CD4-positive, alpha-beta T cell (primary cell): Measurements from ENCODE around the gene CBX4. TPM values are rescaled to one million over a fixed set of nuclear protein-coding genes. Genes with fewer than 3 reads are reported as not detected.

Experiments
- ATAC-seq: fragments of 200-7000 bp; cut with Tn5 transposase; one replicate; pipeline ENCODE4 v1.10.0; 2022; ENCODE audit warnings: mild to moderate bottlenecking; ENCODE audit not compliant: poor library complexity
- CTCF ChIA-PET: fragments of 350-600 bp; sonication (Branson Sonifier 250); formaldehyde crosslinking; loops from one replicate; lab custom pipeline; 2021; ENCODE audit warnings: antibody characterized with exemption, inconsistent platforms; lab: Charles Lee
- POLR2A ChIA-PET: fragments of 350-600 bp; sonication (Branson Sonifier 250); formaldehyde crosslinking; loops from one replicate; lab custom pipeline; 2021; ENCODE audit warnings: antibody characterized with exemption, inconsistent platforms; lab: Charles Lee
- DNase-seq, 14 experiments: peaks; one replicate each; pipeline ENCODE4 v3.0.0-alpha.2; 2013 to 2020; ENCODE audit warnings: mixed read lengths in 2 of 14
- H3K27ac ChIP-seq, 2 donors: one replicate each; pipeline versions ENCODE4 v1.5.1 to v1.7.0; 2013; ENCODE audit warnings: low read length in 2 of 2, low read depth in 1 of 2, mild to moderate bottlenecking in 1 of 2
- H3K27me3 ChIP-seq, 2 experiments: 1 replicate in 1 of 2; 2 replicates in 1 of 2; pipeline versions ENCODE4 v1.6.1 to v1.7.0; 2013; ENCODE audit warnings: low read length in 2 of 2, control low read depth in 1 of 2, mild to moderate bottlenecking in 1 of 2, moderate library complexity in 1 of 2; ENCODE audit not compliant: insufficient read depth in 2 of 2, control insufficient read depth in 1 of 2
- H3K36me3 ChIP-seq: one replicate; pipeline ENCODE4 v1.6.1; 2013; ENCODE audit warnings: low read length, control low read depth; ENCODE audit not compliant: insufficient read depth
- H3K4me1 ChIP-seq: one replicate; pipeline ENCODE4 v1.6.1; 2013; ENCODE audit warnings: low read length, control low read depth; ENCODE audit not compliant: insufficient read depth
- H3K4me3 ChIP-seq: one replicate; pipeline ENCODE4 v1.5.1; 2013; ENCODE audit warnings: mild to moderate bottlenecking, low read length, moderate library complexity
- H3K9me3 ChIP-seq, 2 experiments: 1 replicate in 1 of 2; 2 replicates in 1 of 2; pipeline versions ENCODE4 v1.6.1 to v1.7.0; 2013; ENCODE audit warnings: low read length in 2 of 2, mild to moderate bottlenecking in 2 of 2, control low read depth in 1 of 2, moderate library complexity in 1 of 2; ENCODE audit not compliant: control insufficient read depth in 1 of 2, insufficient read depth in 1 of 2
- H3K27ac Mint-ChIP-seq: one replicate; pipeline ENCODE4 v1.8.0; 2020; ENCODE audit warnings: mixed read lengths
- H3K27me3 Mint-ChIP-seq: one replicate; pipeline ENCODE4 v1.8.0; 2021; ENCODE audit warnings: mixed read lengths
- H3K36me3 Mint-ChIP-seq: one replicate; pipeline ENCODE4 v1.8.0; 2021; ENCODE audit warnings: low read depth, mixed read lengths
- H3K4me1 Mint-ChIP-seq: one replicate; pipeline ENCODE4 v1.8.0; 2021; ENCODE audit warnings: low read depth, mixed read lengths
- H3K4me3 Mint-ChIP-seq: one replicate; pipeline ENCODE4 v1.8.0; 2020; ENCODE audit warnings: mild to moderate bottlenecking, mixed read lengths
- H3K9me3 Mint-ChIP-seq: one replicate; pipeline ENCODE4 v1.8.0; 2020; ENCODE audit warnings: mixed read lengths
- intact Hi-C, 2 experiments: fragments of 100-400 bp; cut with DNase I in 1 of 2; cut with micrococcal nuclease in 1 of 2; formaldehyde crosslinking; loops; one replicate each; pipeline versions ENCODE4 v1.15.1 to v1.9.0; 2023 to 2025; cut with DNase I, micrococcal nuclease
- total RNA-seq, 174 experiments: library from RNA in 2 of 174; stranded (reverse) in 2 of 174; gene quantifications; one replicate each; pipeline ENCODE4 v1.2.3 and lab custom pipeline; 2021 to 2026
- TF ChIP-seq, protein P1 (sequence below): fragments of 200-600 bp; IDR thresholded peaks from one replicate; pipeline ENCODE4 v1.8.0; 2022; ENCODE audit warnings: antibody characterized with exemption, mild to moderate bottlenecking

The CBX4 gene
- total RNA-seq, 2 experiments from 2014 or later = 196 to 202 TPM

DNA sequence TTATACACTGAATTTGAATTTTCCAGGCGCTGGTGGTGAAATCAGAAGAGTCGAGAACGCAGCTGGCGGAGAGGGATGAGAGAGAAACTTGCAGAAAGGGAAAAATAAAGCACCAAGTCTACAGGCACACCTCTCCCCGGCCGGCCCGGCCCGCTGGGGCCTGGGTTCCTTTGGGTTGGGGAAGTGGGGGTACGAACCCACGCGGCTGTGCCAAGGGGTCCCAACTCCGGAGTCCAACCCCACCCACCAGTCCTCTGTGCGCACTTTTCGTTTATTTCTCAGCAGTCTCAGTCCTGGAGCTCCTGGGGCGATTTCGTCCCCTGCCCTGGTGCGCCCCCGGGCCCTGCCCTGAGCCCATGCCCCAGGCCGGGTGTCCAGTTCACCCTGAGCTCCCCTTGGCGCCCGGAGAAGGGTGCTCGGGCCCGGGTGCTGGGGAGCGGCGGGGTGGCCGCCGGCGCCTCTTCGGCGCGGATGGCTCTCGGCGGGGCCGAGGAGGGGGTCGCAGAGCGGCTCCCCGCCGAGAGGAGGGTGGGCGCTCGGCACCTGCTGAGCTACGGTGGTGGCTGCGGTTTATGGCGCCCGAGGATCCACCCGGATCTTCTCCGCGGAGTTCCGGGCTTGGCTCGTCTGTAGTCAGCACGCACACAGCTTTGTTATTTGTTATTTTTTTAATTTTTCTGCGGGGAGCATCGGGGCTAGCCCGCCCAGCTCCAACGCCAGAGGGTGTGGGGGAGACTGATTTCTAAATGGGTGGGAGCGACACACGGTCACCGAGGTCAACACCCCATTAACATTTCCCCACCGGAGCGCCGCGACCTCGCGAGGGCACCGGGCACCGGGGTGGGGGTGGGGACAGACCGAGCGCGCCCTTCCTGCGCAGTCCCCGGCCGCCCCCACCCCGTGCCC is 26.6 kb downstream of the CBX4 start:
- H3K4me3 Mint-ChIP-seq = peak overlapping the region; percentile 77
- ChIA-PET CTCF (interaction anchor here (1.0 to 3.4 kb wide), 5 partner anchors 23 to 71 kb away, joined by 3 to 15 read pairs (median 8); partner anchors contain the start of gene CBX4), POLR2A (interaction anchor here (1.4 to 7.0 kb wide), 6 partner anchors 9 to 28 kb away, joined by 8 to 82 read pairs (median 24); partner anchors contain the start of genes CBX4 and CBX8)
- Histone ChIP-seq H3K36me3 (no peaks in the 10 kb centered on the region), H3K4me3 (peak overlapping the region; percentile 14), H3K4me1 (peaks cover 67% of the 10 kb centered on the region), H3K27ac (no peak overlapping the region), H3K27me3 (peaks cover 72 to 79% of the 10 kb centered on the region in 2 experiments), H3K9me3 (peaks cover 0 to 54% of the 10 kb centered on the region in 2 experiments)
- intact Hi-C loops = loop anchor here in 1 of 2 experiments (5.0 kb wide), 1 partner anchor 65 kb away; no protein-coding TSS in a partner anchor
- peaks cover 32% of the 10 kb centered on the region for H3K4me1 Mint-ChIP-seq
- no peaks in the 10 kb centered on the region for H3K9me3 Mint-ChIP-seq
- DNase-seq = peak in 1 of 14 experiments; percentile 38
- TF ChIP-seq, protein P1, sequence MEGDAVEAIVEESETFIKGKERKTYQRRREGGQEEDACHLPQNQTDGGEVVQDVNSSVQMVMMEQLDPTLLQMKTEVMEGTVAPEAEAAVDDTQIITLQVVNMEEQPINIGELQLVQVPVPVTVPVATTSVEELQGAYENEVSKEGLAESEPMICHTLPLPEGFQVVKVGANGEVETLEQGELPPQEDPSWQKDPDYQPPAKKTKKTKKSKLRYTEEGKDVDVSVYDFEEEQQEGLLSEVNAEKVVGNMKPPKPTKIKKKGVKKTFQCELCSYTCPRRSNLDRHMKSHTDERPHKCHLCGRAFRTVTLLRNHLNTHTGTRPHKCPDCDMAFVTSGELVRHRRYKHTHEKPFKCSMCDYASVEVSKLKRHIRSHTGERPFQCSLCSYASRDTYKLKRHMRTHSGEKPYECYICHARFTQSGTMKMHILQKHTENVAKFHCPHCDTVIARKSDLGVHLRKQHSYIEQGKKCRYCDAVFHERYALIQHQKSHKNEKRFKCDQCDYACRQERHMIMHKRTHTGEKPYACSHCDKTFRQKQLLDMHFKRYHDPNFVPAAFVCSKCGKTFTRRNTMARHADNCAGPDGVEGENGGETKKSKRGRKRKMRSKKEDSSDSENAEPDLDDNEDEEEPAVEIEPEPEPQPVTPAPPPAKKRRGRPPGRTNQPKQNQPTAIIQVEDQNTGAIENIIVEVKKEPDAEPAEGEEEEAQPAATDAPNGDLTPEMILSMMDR = no peak
- peaks cover 73% of the 10 kb centered on the region for H3K27me3 Mint-ChIP-seq
- H3K27ac Mint-ChIP-seq = peak overlapping the region; percentile 47
- no peak for ATAC-seq
- H3K36me3 Mint-ChIP-seq = no peaks in the 10 kb centered on the region

DNA sequence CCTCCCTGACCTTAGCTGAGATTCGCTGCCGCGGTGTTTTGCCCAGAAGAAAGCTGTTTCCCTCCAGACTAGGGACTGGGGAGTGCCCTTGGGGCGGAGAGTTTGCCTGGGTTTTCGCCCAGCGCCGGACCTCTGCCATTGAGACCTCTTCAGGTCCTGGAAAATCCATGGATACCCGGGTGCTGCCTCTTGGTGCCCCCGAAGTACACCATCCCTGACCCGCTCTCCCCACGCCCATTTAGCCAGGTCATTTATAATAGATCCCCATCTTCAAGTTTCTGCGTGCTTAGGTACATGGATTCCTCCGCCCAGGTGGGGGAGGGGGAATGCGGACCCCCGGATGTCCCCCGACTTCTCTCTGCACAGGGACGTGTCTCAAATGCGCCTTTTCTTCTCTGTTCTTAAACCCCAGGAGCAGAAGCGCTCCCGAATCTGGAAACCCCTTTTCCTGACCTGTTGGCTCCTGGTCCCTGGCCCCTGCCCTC is 27.3 kb downstream of the CBX4 start:
- Mint-ChIP-seq H3K27ac (peak overlapping the region; percentile 47), H3K36me3 (no peaks in the 10 kb centered on the region), H3K4me1 (peaks cover 32% of the 10 kb centered on the region), H3K9me3 (no peaks in the 10 kb centered on the region), H3K4me3 (peak overlapping the region; percentile 77), H3K27me3 (peaks cover 73% of the 10 kb centered on the region)
- Histone ChIP-seq H3K27me3 (peaks cover 79 to 83% of the 10 kb centered on the region in 2 experiments), H3K4me1 (peaks cover 67% of the 10 kb centered on the region), H3K4me3 (no peak overlapping the region), H3K27ac (no peak overlapping the region), H3K9me3 (peaks cover 0 to 54% of the 10 kb centered on the region in 2 experiments), H3K36me3 (no peaks in the 10 kb centered on the region)
- ChIA-PET CTCF (interaction anchor here (1.2 to 3.4 kb wide), 6 partner anchors 15 to 70 kb away, joined by 3 to 15 read pairs (median 6); partner anchors contain the start of genes CBX4 and CBX8), POLR2A (interaction anchor here (0.5 to 7.0 kb wide), 8 partner anchors 8 to 185 kb away, joined by 3 to 82 read pairs (median 14); partner anchors contain the start of genes CBX4 and CBX8)
- TF ChIP-seq, protein P1 = no peak
- ATAC-seq = no peak
- intact Hi-C loops = loop anchor here (2.0 to 5.0 kb wide), 3 partner anchors 15 to 65 kb away; partner anchors contain the start of genes CBX4 (in 1 of the 2) and CBX8 (in 1 of the 2)
- no peak for DNase-seq
